Left ventricle myocardium inferior (tissue), 1 donor: Measurements from ENCODE around the gene FNDC3B. TPM values are rescaled to one million over a fixed set of nuclear protein-coding genes. Genes with fewer than 3 reads are reported as not detected.
A peak's percentile ranks its signal among the peaks of the same experiment; 100 is the strongest.
"Not testable (repeated sequence)": the region's sequence is repeated elsewhere in the genome, so short reads cannot be mapped to it uniquely, and the experiment has no call there.

Experiments used
- DNase-seq: peaks from one replicate; pipeline ENCODE4 v3.0.0-alpha.2; 2020
- H3K27ac ChIP-seq: fragments of 200-600 bp; replicated peaks from 2 replicates; pipeline ENCODE4 v1.8.0; 2021
- H3K27me3 ChIP-seq: fragments of 200-600 bp; 2 replicates; pipeline ENCODE4 v1.8.0; 2021; ENCODE audit warnings: low read depth
- H3K36me3 ChIP-seq: fragments of 200-600 bp; 2 replicates; pipeline ENCODE4 v1.8.0; 2021
- H3K4me1 ChIP-seq: fragments of 200-600 bp; 2 replicates; pipeline ENCODE4 v1.8.0; 2021
- H3K4me3 ChIP-seq: fragments of 200-600 bp; 2 replicates; pipeline ENCODE4 v1.8.0; 2021; ENCODE audit warnings: mild to moderate bottlenecking, moderate library complexity
- H3K9me3 ChIP-seq: fragments of 200-600 bp; replicated peaks from 2 replicates; pipeline ENCODE4 v1.8.0; 2021
- intact Hi-C: fragments of 100-400 bp; cut with micrococcal nuclease; formaldehyde crosslinking; loops from one replicate; pipeline ENCODE4 v1.11.0; 2022
- total RNA-seq: library from RNA; stranded (reverse); fragmentation: NEBNext Ultra II Directional; extraction: Animal tissue kit (Norgen Biotek cat#: 25700); gene quantifications from one replicate; pipeline ENCODE4 v1.2.1, GENCODE V29; 2021
- TF ChIP-seq, protein P1 (sequence below): fragments of 200-600 bp; IDR thresholded peaks from 2 replicates; pipeline ENCODE4 v1.8.0; 2021; ENCODE audit warnings: antibody characterized with exemption, mild to moderate bottlenecking, borderline replicate concordance
- donor health status: DM: no; HTN: yes; CAD: no; lungs with severe emphysema.

The FNDC3B gene
- total RNA-seq, 1 donor from 2014 or later = 75.7 TPM

DNA sequence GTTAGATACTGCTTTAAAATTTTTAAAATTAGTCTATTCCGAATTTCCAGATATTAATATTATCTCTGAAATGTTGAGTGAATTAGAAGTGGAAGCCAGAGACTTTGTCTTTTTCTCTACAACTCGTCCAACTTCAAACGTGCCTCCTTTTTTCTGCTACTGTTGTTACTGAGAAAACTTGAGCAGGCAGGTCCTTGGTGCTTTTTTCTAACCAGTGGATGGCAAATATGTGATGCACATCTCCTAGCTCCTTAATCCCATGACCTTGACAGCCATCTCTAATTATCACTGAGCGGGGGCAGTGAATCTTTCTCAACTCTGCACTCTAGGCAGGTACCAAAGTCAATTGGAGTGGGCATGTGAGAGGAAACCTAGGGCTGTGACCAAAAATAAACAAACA is 50.7 kb downstream of the FNDC3B start:
- Histone ChIP-seq H3K27ac (peak overlapping the region; percentile 13), H3K4me1 (peaks cover 81% of the 10 kb centered on the region), H3K27me3 (no peaks in the 10 kb centered on the region), H3K9me3 (no peaks in the 10 kb centered on the region), H3K4me3 (no peak overlapping the region), H3K36me3 (no peaks in the 10 kb centered on the region)
- TF ChIP-seq, protein P1, sequence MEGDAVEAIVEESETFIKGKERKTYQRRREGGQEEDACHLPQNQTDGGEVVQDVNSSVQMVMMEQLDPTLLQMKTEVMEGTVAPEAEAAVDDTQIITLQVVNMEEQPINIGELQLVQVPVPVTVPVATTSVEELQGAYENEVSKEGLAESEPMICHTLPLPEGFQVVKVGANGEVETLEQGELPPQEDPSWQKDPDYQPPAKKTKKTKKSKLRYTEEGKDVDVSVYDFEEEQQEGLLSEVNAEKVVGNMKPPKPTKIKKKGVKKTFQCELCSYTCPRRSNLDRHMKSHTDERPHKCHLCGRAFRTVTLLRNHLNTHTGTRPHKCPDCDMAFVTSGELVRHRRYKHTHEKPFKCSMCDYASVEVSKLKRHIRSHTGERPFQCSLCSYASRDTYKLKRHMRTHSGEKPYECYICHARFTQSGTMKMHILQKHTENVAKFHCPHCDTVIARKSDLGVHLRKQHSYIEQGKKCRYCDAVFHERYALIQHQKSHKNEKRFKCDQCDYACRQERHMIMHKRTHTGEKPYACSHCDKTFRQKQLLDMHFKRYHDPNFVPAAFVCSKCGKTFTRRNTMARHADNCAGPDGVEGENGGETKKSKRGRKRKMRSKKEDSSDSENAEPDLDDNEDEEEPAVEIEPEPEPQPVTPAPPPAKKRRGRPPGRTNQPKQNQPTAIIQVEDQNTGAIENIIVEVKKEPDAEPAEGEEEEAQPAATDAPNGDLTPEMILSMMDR = no peak
- DNase-seq = no peak
- intact Hi-C loops = no loop called here

DNA sequence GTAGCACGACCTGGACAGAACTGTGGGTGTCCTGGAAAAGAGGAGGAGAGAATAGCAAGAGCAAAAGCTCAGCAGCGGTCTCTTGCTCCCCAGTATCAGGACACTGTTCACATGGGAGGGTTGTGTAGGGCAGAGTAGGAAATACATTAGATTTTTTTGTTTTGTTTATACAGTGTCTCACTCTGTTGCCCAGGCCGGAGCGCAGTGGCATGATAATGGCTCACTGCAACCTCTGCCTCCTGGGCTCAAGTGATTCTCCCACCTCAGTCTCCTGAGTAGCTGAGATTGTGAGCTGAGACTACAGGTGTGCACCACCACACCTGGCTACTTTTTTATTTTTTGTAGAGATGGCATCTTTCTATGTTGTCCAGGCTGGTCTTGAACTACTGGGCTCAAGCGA is 53.3 kb downstream of the FNDC3B start:
- TF ChIP-seq, protein P1 = no peak
- H3K27ac ChIP-seq = peak overlapping the region; percentile 19
- no peaks in the 10 kb centered on the region for H3K27me3 ChIP-seq
- H3K36me3 ChIP-seq = no peaks in the 10 kb centered on the region
- no peaks in the 10 kb centered on the region for H3K9me3 ChIP-seq
- no peak overlapping the region for H3K4me3 ChIP-seq
- H3K4me1 ChIP-seq = peaks cover 81% of the 10 kb centered on the region
- intact Hi-C loops = no loop called here
- no peak for DNase-seq

DNA sequence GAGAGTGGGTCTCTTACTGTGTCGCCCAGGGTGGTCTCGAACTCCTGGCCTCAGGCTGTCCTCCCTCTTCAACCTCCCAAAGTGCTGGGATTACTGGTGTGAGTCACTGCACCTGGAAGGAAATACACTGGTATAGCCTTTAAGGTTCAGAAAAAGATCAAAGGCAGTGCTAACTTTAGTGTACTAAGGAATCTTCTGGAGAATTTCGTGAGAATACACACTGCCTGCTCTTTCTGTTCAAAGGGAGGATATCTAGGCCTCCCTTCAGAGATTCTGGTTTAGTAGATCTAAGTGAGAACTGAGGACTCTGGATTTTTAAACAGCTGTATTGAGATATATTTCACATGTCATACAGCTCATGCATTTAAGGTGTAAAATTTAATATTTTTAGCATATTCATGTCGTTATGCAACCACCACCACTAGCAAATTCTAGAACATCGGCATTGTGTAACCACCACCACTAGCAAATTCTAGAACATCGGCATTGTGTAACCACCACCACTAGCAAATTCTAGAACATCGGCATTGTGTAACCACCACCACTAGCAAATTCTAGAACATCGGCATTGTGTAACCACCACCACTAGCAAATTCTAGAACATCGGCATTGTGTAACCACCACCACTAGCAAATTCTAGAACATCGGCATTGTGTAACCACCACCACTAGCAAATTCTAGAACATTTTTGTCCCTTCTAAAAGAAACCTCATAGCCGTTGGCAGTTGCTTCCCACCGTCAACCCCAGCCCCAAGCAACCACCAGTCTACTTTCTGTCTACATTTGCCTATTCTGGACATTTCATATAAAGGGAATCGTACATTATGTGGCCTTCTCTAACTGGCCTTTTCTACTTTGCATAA is 54.4 kb downstream of the FNDC3B start:
- not testable (repeated sequence) for H3K27ac ChIP-seq

DNA sequence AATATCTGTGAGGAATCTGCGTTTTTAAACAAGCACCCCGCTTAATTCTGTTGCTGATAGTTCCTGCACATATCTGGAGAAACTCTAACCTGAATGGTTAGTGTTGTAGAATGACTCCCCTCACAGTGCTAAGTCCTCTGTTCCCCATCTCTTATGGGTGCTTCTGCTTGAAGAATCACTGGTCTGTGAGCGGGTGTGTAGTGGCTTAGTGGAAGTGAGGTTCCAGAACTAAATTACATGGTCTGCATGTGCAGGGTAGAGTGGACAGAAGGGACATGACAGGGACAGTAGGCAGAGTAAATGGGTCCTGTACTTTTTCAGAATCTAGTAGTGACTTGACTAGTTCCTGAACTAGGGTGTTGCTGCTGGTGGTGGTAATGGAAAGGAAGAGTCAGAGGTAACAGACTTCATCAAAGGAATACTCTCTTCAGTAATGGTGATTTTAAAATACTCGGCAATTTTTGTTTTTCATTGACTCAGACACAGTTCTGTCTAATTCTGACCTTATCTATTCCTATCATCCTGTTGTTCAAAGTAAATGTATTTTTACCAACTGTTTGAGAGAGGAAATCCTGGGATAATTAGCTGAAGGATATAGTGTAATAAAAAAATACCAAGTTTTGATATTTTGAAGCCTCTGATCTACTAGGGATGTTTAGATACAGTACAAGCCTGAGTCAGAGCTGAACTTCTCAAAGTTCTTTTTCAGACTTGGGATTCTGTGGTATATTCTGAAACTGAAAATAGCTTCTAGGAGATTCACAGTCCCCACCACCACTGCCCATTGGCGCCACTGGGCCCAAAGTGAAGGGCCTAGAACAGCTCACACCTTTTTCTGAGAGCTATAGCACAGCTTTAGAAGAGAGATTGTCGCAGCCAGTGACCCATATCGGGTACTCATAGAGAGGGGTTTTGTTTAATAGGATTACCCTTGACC is 55.5 kb downstream of the FNDC3B start:
- Histone ChIP-seq H3K27ac (peak overlapping the region; percentile 67), H3K4me1 (peaks cover 81% of the 10 kb centered on the region), H3K36me3 (no peaks in the 10 kb centered on the region), H3K4me3 (no peak overlapping the region), H3K9me3 (no peaks in the 10 kb centered on the region), H3K27me3 (no peaks in the 10 kb centered on the region)
- DNase-seq = no peak
- intact Hi-C loops = no loop called here
- TF ChIP-seq, protein P1 = peak; percentile 12

More for the DNA sequence above, 54.4 kb downstream of the FNDC3B start:
- peaks cover 81% of the 10 kb centered on the region for H3K4me1 ChIP-seq
- H3K4me3 ChIP-seq, H3K9me3 ChIP-seq, H3K27me3 ChIP-seq, intact Hi-C loops, DNase-seq, H3K36me3 ChIP-seq: not testable (repeated sequence)

DNA sequence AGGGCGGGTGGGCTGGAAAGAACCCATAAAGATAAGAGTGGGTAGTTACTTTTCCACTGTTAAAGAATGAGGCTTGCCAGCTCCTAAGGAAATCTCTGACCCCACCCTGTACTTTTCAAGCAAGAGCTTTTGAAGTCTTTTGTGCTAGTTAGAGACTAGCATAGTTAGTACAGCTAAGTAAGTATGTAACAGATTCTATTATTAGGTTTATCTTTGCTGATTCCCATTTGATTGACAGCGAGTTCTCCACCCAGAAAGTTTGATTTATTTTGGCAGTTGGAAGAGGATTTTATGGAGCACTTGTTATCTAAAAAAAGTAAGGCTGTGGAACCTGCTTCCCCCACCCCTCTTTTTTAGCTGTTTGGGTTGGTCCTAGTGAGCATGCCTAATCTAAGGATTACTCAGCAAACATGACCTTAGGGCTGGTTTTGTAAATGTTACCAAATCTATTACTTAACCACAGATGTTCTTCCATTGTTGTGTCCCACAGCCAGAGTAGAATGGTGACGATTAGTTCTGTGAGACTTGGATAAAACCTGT is 57.6 kb downstream of the FNDC3B start:
- Histone ChIP-seq H3K4me3 (peak overlapping the region; percentile 2), H3K4me1 (peaks cover 83% of the 10 kb centered on the region), H3K9me3 (no peaks in the 10 kb centered on the region), H3K27ac (peak overlapping the region; percentile 67), H3K27me3 (no peaks in the 10 kb centered on the region), H3K36me3 (no peaks in the 10 kb centered on the region)
- intact Hi-C loops = no loop called here
- TF ChIP-seq, protein P1 = no peak
- no peak for DNase-seq
